ENCODE data around the gene UBE4B.

DNA sequence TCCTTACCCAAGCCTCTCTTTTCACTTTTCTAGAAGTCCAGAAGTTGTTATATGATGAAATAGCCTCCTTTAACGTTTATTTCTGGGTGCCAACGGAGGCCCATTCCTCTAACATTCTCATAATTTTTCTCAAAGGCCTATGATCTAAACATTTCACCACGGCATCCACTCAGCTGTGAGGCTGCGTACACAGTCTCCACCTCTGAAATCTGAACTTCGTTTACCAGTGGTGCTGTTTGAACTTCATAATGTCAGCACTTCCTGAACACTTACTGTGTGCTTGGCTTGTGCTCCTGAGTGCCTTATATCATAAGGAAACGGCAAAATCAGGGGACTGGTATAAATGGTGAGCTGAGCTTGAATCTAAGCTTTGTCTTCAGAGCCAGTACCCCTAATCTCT, 47.8 kb upstream of the UBE4B start:
- TF ChIP-seq, protein P1, sequence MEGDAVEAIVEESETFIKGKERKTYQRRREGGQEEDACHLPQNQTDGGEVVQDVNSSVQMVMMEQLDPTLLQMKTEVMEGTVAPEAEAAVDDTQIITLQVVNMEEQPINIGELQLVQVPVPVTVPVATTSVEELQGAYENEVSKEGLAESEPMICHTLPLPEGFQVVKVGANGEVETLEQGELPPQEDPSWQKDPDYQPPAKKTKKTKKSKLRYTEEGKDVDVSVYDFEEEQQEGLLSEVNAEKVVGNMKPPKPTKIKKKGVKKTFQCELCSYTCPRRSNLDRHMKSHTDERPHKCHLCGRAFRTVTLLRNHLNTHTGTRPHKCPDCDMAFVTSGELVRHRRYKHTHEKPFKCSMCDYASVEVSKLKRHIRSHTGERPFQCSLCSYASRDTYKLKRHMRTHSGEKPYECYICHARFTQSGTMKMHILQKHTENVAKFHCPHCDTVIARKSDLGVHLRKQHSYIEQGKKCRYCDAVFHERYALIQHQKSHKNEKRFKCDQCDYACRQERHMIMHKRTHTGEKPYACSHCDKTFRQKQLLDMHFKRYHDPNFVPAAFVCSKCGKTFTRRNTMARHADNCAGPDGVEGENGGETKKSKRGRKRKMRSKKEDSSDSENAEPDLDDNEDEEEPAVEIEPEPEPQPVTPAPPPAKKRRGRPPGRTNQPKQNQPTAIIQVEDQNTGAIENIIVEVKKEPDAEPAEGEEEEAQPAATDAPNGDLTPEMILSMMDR (IDR thresholded peaks at IDR 0.05), result no peak
- TF ChIP-seq POLR2A (IDR thresholded peaks at IDR 0.05), result no peak
- no peak for TF ChIP-seq POLR2AphosphoS5 (IDR thresholded peaks at IDR 0.05)

Measured in sigmoid colon (tissue), 4 donors.